HepG2 (cell line): Measurements from ENCODE around the gene REELD1. TPM values are rescaled to one million over a fixed set of nuclear protein-coding genes. Genes with fewer than 3 reads are reported as not detected.

Experiments
- ATAC-seq: fragments of 200-7000 bp; cut with Tn5 transposase; 3 replicates; pipeline ENCODE4 v1.9.1; 2020; ENCODE audit warnings: mild to moderate bottlenecking, moderate library complexity
- BruUV-seq: library from RNA; stranded (reverse); fragments of 400-500 nt; replicated peaks from 2 replicates; lab custom pipeline; 2021; lab: Mats Ljungman, UMichigan
- CTCF ChIA-PET: fragments of 300-600 bp; formaldehyde crosslinking; extraction: SDS; loops from one replicate; lab custom pipeline; 2021; ENCODE audit warnings: low total read pairs, inconsistent platforms, low intra/inter-chr PET ratio; lab: Yijun Ruan, JAX
- POLR2A ChIA-PET: fragments of 350-600 bp; sonication (Branson Sonifier 250); formaldehyde crosslinking; loops from one replicate; lab custom pipeline; 2020; ENCODE audit warnings: antibody characterized with exemption, inconsistent platforms; lab: Yijun Ruan, JAX
- DNase-seq: peaks from one replicate; pipeline ENCODE4 v3.0.0-alpha.2; 2015; ENCODE audit warnings: low spot score
- FAIRE-seq: peaks from 3 replicates; lab custom pipeline; 2011; peaks lifted over from hg19 to GRCh38; lab: Jason Lieb, UNC
- H2AFZ ChIP-seq: one replicate; pipeline ENCODE4 v1.6.1; 2011; ENCODE audit warnings: low read length, inconsistent platforms
- H3K27ac ChIP-seq: fragments of 300-600 bp; 3 replicates; pipeline ENCODE4 v1.8.0; 2011; ENCODE audit warnings: mixed run types, mild to moderate bottlenecking, mixed read lengths, low read length, inconsistent platforms; ENCODE audit not compliant: insufficient read depth; ENCODE audit errors: extremely low read length
- H3K27me3 ChIP-seq, 2 experiments: fragments of 200-600 bp in 1 of 2; 2 replicates in 1 of 2; 3 replicates in 1 of 2; pipeline versions ENCODE4 v1.6.0 to v1.8.0; 2011; ENCODE audit warnings: low read length in 2 of 2, mild to moderate bottlenecking in 2 of 2, moderate library complexity in 2 of 2, inconsistent platforms in 1 of 2; ENCODE audit not compliant: insufficient read depth in 2 of 2, control insufficient read depth in 1 of 2
- H3K36me3 ChIP-seq, 2 experiments: fragments of 200-600 bp in 1 of 2; replicated peaks in 1 of 2; 2 replicates in 1 of 2; 3 replicates in 1 of 2; pipeline versions ENCODE4 v1.5.1 to v1.8.0; 2011; ENCODE audit warnings: low read length in 2 of 2, inconsistent platforms in 1 of 2; ENCODE audit not compliant: insufficient read depth in 2 of 2, control insufficient read depth in 1 of 2
- H3K4me1 ChIP-seq: 2 replicates; pipeline ENCODE4 v1.5.1; 2012; ENCODE audit warnings: low read length, inconsistent platforms; ENCODE audit not compliant: insufficient read depth
- H3K4me2 ChIP-seq: 2 replicates; pipeline ENCODE4 v1.6.0; 2011; ENCODE audit warnings: low read depth, low read length, inconsistent platforms
- H3K4me3 ChIP-seq, 3 experiments: fragments of 200-600 bp in 1 of 3; sonication (generic), shearing (Covaris generic) in 1 of 3; replicated peaks in 1 of 3; 2 replicates each; pipeline ENCODE4 v1.5.1; 2011 to 2016; ENCODE audit warnings: low read length in 3 of 3, inconsistent platforms in 2 of 3, low read depth in 2 of 3, mild to moderate bottlenecking in 2 of 3, control low read depth in 1 of 3, mixed read lengths in 1 of 3; ENCODE audit not compliant: insufficient read depth in 1 of 3
- H3K79me2 ChIP-seq: one replicate; pipeline ENCODE4 v1.6.1; 2011; ENCODE audit warnings: low read length, inconsistent platforms; ENCODE audit not compliant: insufficient read depth
- H3K9ac ChIP-seq: 2 replicates; pipeline ENCODE4 v1.6.0; 2011; ENCODE audit warnings: mild to moderate bottlenecking, low read depth, low read length, inconsistent platforms; ENCODE audit not compliant: insufficient read depth
- H3K9me3 ChIP-seq: 2 replicates; pipeline ENCODE4 v1.5.1; 2012; ENCODE audit warnings: mild to moderate bottlenecking, low read length
- H4K20me1 ChIP-seq: 2 replicates; pipeline ENCODE4 v1.6.0; 2011; ENCODE audit warnings: inconsistent platforms, mild to moderate bottlenecking, low read length, moderate library complexity; ENCODE audit not compliant: insufficient read depth
- POLR2AphosphoS5 ChIP-seq: IDR thresholded peaks from 2 replicates; pipeline ENCODE4 v1.6.1; 2012; ENCODE audit warnings: low read depth, low read length
- THAP8 ChIP-seq: sonication (generic); formaldehyde crosslinking; IDR thresholded peaks from 2 replicates; pipeline ENCODE4 v1.5.1; 2020; ENCODE audit warnings: missing genetic modification reagents, mild to moderate bottlenecking, borderline replicate concordance
- ZNF24 ChIP-seq: fragments of 450-650 bp; IDR thresholded peaks from 2 replicates; pipeline ENCODE4 v1.6.1; 2017; ENCODE audit warnings: antibody characterized with exemption, mild to moderate bottlenecking
- ZNF781 ChIP-seq: sonication (generic); formaldehyde crosslinking; IDR thresholded peaks from 2 replicates; pipeline ENCODE4 v1.5.1; 2020; ENCODE audit warnings: borderline replicate concordance, mild to moderate bottlenecking, missing genetic modification reagents; ENCODE audit errors: not compliant biosample characterization
- WGBS: methylation state at CpG from one replicate; pipeline ENCODE4 v1.1.6; 2017; ENCODE audit warnings: low lambda C conversion rate; 5-methylcytosine and 5-hydroxymethylcytosine counted together
- in situ Hi-C: cut with HindIII; loops from 2 replicates; pipeline ENCODE4 v1.10.0; 2017; ENCODE audit warnings: low pct_unique_long_range_greater_than_20kb; ENCODE audit not compliant: extremely low pct_ligation_motif_present
- intact Hi-C: fragments of 100-400 bp; cut with micrococcal nuclease; formaldehyde crosslinking; loops from one replicate; pipeline ENCODE4 v1.10.0; 2022; ENCODE audit not compliant: unreplicated experiment
- polyA plus RNA-seq, 8 experiments: library from polyadenylated mRNA; depleted of rRNA in 3 of 8; stranded (reverse) in 7 of 8; unstranded in 1 of 8; fragments of >200 nt; fragmentation: Illumina TruSeq in 4 of 8; extraction: Trizol in 4 of 8; gene quantifications; 2 replicates each; pipeline versions ENCODE4 v1.2.1 to v1.2.3, GENCODE V29; 2011 to 2016; ENCODE audit warnings: low read depth in 4 of 8, missing spikeins in 1 of 8, mixed read lengths in 1 of 8; ENCODE audit not compliant: insufficient read depth in 1 of 8
- total RNA-seq, 5 experiments: library from RNA; depleted of rRNA; stranded (reverse); fragments of >200 nt; fragmentation: Illumina TruSeq; extraction: Trizol; gene quantifications; 2 replicates each; pipeline ENCODE4 v1.2.3, GENCODE V29; 2016; ENCODE audit warnings: low read depth in 1 of 5
- TF ChIP-seq, protein P1 (sequence below): sonication (generic); formaldehyde crosslinking; IDR thresholded peaks from 2 replicates; pipeline ENCODE4 v1.5.1; 2020; ENCODE audit warnings: missing genetic modification reagents, mild to moderate bottlenecking, borderline replicate concordance

Gene REELD1
- total and polyA plus RNA-seq, 2 of the 13 experiments (the other 11 are each of a cell fraction or from before 2014, with no cell fraction given) = 0.04 to 0.26 TPM

DNA sequence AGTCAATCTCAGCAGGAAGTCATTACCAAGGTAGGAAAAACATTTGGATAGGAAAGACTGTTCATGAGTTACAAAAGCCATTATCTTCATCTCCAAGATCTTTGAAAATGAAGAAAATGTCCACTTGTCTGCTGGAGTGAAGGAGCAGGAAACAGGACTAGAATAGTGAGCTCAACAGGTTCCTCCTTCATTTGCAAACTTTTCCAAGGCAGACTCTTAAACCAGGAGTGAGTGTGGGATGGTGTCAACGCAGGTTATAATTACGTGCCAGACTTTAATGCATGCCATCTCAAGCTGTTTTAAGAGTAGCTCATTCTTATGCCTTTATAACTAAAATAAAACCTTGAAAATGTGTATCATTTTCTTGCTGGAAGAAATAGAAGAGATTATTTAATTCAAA is 3.4 kb upstream of the REELD1 start:
- ATAC-seq (no peak), DNase-seq (no peak), FAIRE-seq (no peak)
- in situ Hi-C loops (no loop called here), intact Hi-C loops (no loop called here)
- POLR2A ChIA-PET = no interaction called here
- no peak overlapping the region for H3K4me2 ChIP-seq
- H3K27ac ChIP-seq = no peak overlapping the region
- no peaks in the 10 kb centered on the region for H3K4me1 ChIP-seq
- H2AFZ ChIP-seq = no peak overlapping the region
- H3K9me3 ChIP-seq = no peaks in the 10 kb centered on the region
- H4K20me1 ChIP-seq = no peaks in the 10 kb centered on the region
- no peak overlapping the region for H3K9ac ChIP-seq
- TF ChIP-seq ZNF24 (no peak), POLR2AphosphoS5 (no peak), THAP8 (CRISPR knock-in tag) (no peak), ZNF781 (CRISPR knock-in tag) (no peak)
- no peaks in the 10 kb centered on the region for H3K27me3 ChIP-seq
- no peak overlapping the region for H3K4me3 ChIP-seq
- CTCF ChIA-PET = no interaction called here
- 12% methylated on average over 2 of the region's 2 CpGs for WGBS
- no peaks in the 10 kb centered on the region for H3K36me3 ChIP-seq
- no TSS peak for BruUV-seq
- H3K79me2 ChIP-seq = no peaks in the 10 kb centered on the region

- POLR2A ChIA-PET = no interaction called here
- Histone ChIP-seq H3K9ac (no peak overlapping the region), H3K4me2 (no peak overlapping the region), H4K20me1 (no peaks in the 10 kb centered on the region), H2AFZ (no peak overlapping the region), H3K4me1 (no peaks in the 10 kb centered on the region), H3K27me3 (no peaks in the 10 kb centered on the region), H3K79me2 (no peaks in the 10 kb centered on the region), H3K9me3 (no peaks in the 10 kb centered on the region), H3K36me3 (no peaks in the 10 kb centered on the region), H3K4me3 (no peak overlapping the region), H3K27ac (no peak overlapping the region)
- no TSS peak for BruUV-seq
- in situ Hi-C loops = no loop called here
- WGBS = 11% methylated on average over 7 of the region's 7 CpGs
- DNase-seq (no peak), FAIRE-seq (no peak), ATAC-seq (peak; percentile 44; the same call in 1 of the 3 replicates)
- TF ChIP-seq, protein P1, sequence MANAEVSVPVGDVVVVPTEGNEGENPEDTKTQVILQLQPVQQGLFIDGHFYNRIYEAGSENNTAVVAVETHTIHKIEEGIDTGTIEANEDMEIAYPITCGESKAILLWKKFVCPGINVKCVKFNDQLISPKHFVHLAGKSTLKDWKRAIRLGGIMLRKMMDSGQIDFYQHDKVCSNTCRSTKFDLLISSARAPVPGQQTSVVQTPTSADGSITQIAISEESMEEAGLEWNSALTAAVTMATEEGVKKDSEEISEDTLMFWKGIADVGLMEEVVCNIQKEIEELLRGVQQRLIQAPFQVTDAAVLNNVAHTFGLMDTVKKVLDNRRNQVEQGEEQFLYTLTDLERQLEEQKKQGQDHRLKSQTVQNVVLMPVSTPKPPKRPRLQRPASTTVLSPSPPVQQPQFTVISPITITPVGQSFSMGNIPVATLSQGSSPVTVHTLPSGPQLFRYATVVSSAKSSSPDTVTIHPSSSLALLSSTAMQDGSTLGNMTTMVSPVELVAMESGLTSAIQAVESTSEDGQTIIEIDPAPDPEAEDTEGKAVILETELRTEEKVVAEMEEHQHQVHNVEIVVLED (CRISPR knock-in tag) = no peak
- CTCF ChIA-PET = no interaction called here
- intact Hi-C loops = no loop called here
Observed at GRCh38 chr4:146211440-146211839, 2.9 kb upstream of the REELD1 start.
